Endothelial cell of umbilical vein (primary cell): ENCODE data around the gene FRMD4A. TPM values are rescaled to one million over a fixed set of nuclear protein-coding genes. Genes with fewer than 3 reads are reported as not detected.

Experiments
- BruUV-seq: library from RNA; stranded (reverse); fragments of 400-500 nt; replicated peaks from 2 replicates; lab custom pipeline; 2021; lab: Mats Ljungman, UMichigan
- CTCF ChIA-PET: fragments of 300-600, 350-600 bp; sonication (Branson Sonifier 250); formaldehyde crosslinking; loops from one replicate; lab custom pipeline; 2021; ENCODE audit warnings: antibody characterized with exemption, inconsistent platforms; lab: Charles Lee
- POLR2A ChIA-PET: fragments of 300-600, 350-600 bp; sonication (Branson Sonifier 250); formaldehyde crosslinking; loops from one replicate; lab custom pipeline; 2021; ENCODE audit warnings: antibody characterized with exemption, inconsistent platforms; lab: Charles Lee
- DNase-seq: peaks from one replicate; pipeline ENCODE4 v3.0.0-alpha.2; 2011; ENCODE audit warnings: low read depth, low spot score
- FAIRE-seq: peaks from 2 replicates; lab custom pipeline; 2011; peaks lifted over from hg19 to GRCh38; lab: Jason Lieb, UNC
- H2AFZ ChIP-seq: 2 replicates; pipeline ENCODE4 v1.6.0; 2012; ENCODE audit warnings: low read depth, low read length, control low read depth, inconsistent platforms
- H3K27ac ChIP-seq: 2 replicates; pipeline ENCODE4 v1.5.1; 2011; ENCODE audit warnings: low read depth, mild to moderate bottlenecking, control low read depth, low read length, moderate library complexity; ENCODE audit not compliant: insufficient read depth
- H3K27me3 ChIP-seq, 2 experiments: 2 replicates each; pipeline versions ENCODE4 v1.6.0 to v1.6.1; 2011; ENCODE audit warnings: low read length in 2 of 2, mixed read lengths in 1 of 2; ENCODE audit not compliant: control insufficient read depth in 2 of 2, insufficient read depth in 2 of 2
- H3K36me3 ChIP-seq, 2 experiments: 2 replicates in 1 of 2; 3 replicates in 1 of 2; pipeline ENCODE4 v1.5.1; 2011; ENCODE audit warnings: low read length in 2 of 2, mild to moderate bottlenecking in 1 of 2, moderate library complexity in 1 of 2; ENCODE audit not compliant: control insufficient read depth in 2 of 2, insufficient read depth in 2 of 2; ENCODE audit errors: extremely low read depth in 1 of 2
- H3K4me1 ChIP-seq: 3 replicates; pipeline ENCODE4 v1.5.1; 2011; ENCODE audit warnings: mild to moderate bottlenecking, low read length; ENCODE audit not compliant: control insufficient read depth, insufficient read depth; ENCODE audit errors: extremely low read depth
- H3K4me2 ChIP-seq: 2 replicates; pipeline ENCODE4 v1.6.1; 2011; ENCODE audit warnings: low read length, control low read depth, mixed read lengths; ENCODE audit not compliant: insufficient read depth
- H3K4me3 ChIP-seq, 3 experiments: fragments of 200-600 bp in 1 of 3; sonication (generic), shearing (Covaris generic) in 1 of 3; replicated peaks in 1 of 3; 2 replicates each; pipeline ENCODE4 v1.5.1; 2011 to 2016; ENCODE audit warnings: control low read depth in 3 of 3, low read length in 3 of 3, mild to moderate bottlenecking in 2 of 3, inconsistent platforms in 1 of 3, low read depth in 1 of 3, moderate library complexity in 1 of 3; ENCODE audit not compliant: insufficient read depth in 1 of 3
- H3K79me2 ChIP-seq: 2 replicates; pipeline ENCODE4 v1.6.0; 2012; ENCODE audit warnings: low read length, inconsistent platforms; ENCODE audit not compliant: control insufficient read depth, insufficient read depth
- H3K9ac ChIP-seq: replicated peaks from 2 replicates; pipeline ENCODE3; 2011; ENCODE audit warnings: low read length, control low read depth; ENCODE audit not compliant: insufficient read depth; ENCODE audit errors: extremely low read depth
- H3K9me1 ChIP-seq: replicated peaks from 3 replicates; pipeline ENCODE4 v1.6.0; 2011; ENCODE audit warnings: mild to moderate bottlenecking, low read length; ENCODE audit not compliant: control insufficient read depth, insufficient read depth; ENCODE audit errors: extremely low read depth
- H3K9me3 ChIP-seq: replicated peaks from 2 replicates; pipeline ENCODE4 v1.5.1; 2012; ENCODE audit warnings: low read length, inconsistent platforms; ENCODE audit not compliant: control insufficient read depth, insufficient read depth
- H4K20me1 ChIP-seq: replicated peaks from 2 replicates; pipeline ENCODE3; 2011; ENCODE audit warnings: mild to moderate bottlenecking, low read length; ENCODE audit not compliant: control insufficient read depth, insufficient read depth; ENCODE audit errors: extremely low read depth
- EZH2 ChIP-seq: IDR thresholded peaks from 2 replicates; pipeline ENCODE4 v1.6.1; 2012; ENCODE audit warnings: borderline replicate concordance, low read depth, mild to moderate bottlenecking, moderate library complexity, low read length, inconsistent platforms; ENCODE audit not compliant: severe bottlenecking
- FOS ChIP-seq: IDR thresholded peaks from 2 replicates; pipeline ENCODE4 v1.6.1; 2011; ENCODE audit warnings: mild to moderate bottlenecking, low read length, moderate library complexity, borderline replicate concordance; ENCODE audit not compliant: insufficient read depth
- GATA2 ChIP-seq: IDR thresholded peaks from 2 replicates; pipeline ENCODE4 v1.7.0; 2011; ENCODE audit warnings: low read depth, mild to moderate bottlenecking, moderate library complexity, mixed read lengths, low read length; ENCODE audit not compliant: insufficient read length, insufficient read depth
- JUN ChIP-seq: IDR thresholded peaks from 2 replicates; pipeline ENCODE4 v1.6.1; 2011; ENCODE audit warnings: borderline replicate concordance, low read depth; ENCODE audit not compliant: insufficient read length, insufficient read depth
- MYC ChIP-seq: IDR thresholded peaks from one replicate; pipeline ENCODE4 v1.6.1; 2011; ENCODE audit warnings: mild to moderate bottlenecking, low read depth, low read length
- POLR2AphosphoS5 ChIP-seq: IDR thresholded peaks from 2 replicates; pipeline ENCODE4 v1.6.1; 2012; ENCODE audit warnings: low read depth, mild to moderate bottlenecking, control low read depth, low read length, moderate library complexity; ENCODE audit not compliant: insufficient read depth
- dilution Hi-C: fragments of 300-500 bp; cut with MboI; formaldehyde crosslinking; loops from one replicate; pipeline ENCODE4 v1.15.0; 2019; ENCODE audit warnings: low sequenced_read_pairs; ENCODE audit not compliant: extremely low pct_ligation_motif_present
- intact Hi-C: fragments of 100-400 bp; cut with micrococcal nuclease; formaldehyde crosslinking; loops from one replicate; pipeline ENCODE4 v1.10.0; 2022
- polyA plus RNA-seq, 4 experiments: library from polyadenylated mRNA; depleted of rRNA in 3 of 4; stranded (reverse) in 3 of 4; unstranded in 1 of 4; fragments of >200 nt; gene quantifications; 2 replicates each; pipeline versions ENCODE4 v1.2.1 to v1.2.3, GENCODE V29; 2011 to 2012; ENCODE audit warnings: missing spikeins in 1 of 4
- total RNA-seq: library from RNA; stranded (reverse); gene quantifications from 2 replicates; pipeline ENCODE4 v1.2.3, GENCODE V29; 2021
- TF ChIP-seq, protein P1 (sequence below): IDR thresholded peaks from 2 replicates; pipeline ENCODE4 v1.6.1; 2011; ENCODE audit not compliant: insufficient read depth, insufficient read length
- TF ChIP-seq, protein P2 (sequence below), 2 donors: IDR thresholded peaks; 1 replicate in 1 of 2; 2 replicates in 1 of 2; pipeline ENCODE4 v1.5.1; 2011; ENCODE audit warnings: low read length in 2 of 2, mild to moderate bottlenecking in 2 of 2, moderate library complexity in 2 of 2, control low read depth in 1 of 2, inconsistent platforms in 1 of 2, low read depth in 1 of 2; ENCODE audit not compliant: insufficient read depth in 1 of 2; ENCODE audit errors: extremely low read depth in 1 of 2

FRMD4A gene
- total and polyA plus RNA-seq, 2 donors (not counting 3 experiments of a cell fraction or from before 2014, with no cell fraction given), result 123 to 148 TPM

DNA sequence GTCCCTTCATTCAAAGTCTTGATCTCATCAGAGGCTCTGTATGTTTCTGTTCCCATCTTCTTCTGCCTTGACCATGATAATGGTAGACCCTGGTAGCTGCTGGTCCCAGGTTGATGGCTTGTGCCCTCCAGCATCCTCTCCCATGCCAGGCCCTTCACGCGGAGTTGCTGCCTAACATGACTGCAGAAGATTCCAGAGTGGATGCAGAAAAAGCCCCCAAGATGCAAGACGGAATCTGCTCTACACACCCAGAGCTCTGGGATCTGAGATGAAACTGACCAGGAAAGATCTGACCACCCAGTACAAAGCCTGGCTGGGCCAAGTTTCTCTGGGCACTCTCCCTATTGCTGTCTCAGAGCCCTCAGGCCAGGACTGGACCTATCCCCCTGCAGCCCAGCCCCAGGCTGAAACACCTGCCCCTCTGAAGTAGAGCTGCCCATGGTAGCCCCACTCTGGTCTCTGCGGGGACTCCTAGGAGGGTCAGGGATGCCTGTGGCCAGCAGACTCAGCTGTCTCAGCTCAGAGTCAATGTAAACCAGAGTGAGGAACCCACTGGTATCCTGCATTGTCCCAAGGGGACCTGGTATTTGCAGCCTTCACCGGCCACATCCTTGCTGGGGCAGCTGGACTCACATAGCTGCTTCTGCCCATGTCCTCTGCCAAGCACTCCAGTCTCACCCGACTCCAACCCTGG is 9.5 kb upstream of the FRMD4A start:
- FAIRE-seq, result no peak
- no peak for DNase-seq
- H3K9ac ChIP-seq, result no peak overlapping the region
- CTCF ChIA-PET, result no interaction called here
- no peak overlapping the region for H3K27ac ChIP-seq
- dilution Hi-C loops (no loop called here), intact Hi-C loops (no loop called here)
- BruUV-seq, result no TSS peak
- H3K4me2 ChIP-seq, result no peak overlapping the region
- H3K4me3 ChIP-seq, result no peak overlapping the region
- H3K36me3 ChIP-seq, result no peaks in the 10 kb centered on the region
- no peaks in the 10 kb centered on the region for H3K79me2 ChIP-seq
- no peak for TF ChIP-seq MYC
- no peak for TF ChIP-seq FOS
- no peak for TF ChIP-seq JUN
- TF ChIP-seq GATA2, result no peak
- no peak for TF ChIP-seq EZH2
- no peak overlapping the region for H2AFZ ChIP-seq
- peaks cover 10 to 31% of the 10 kb centered on the region in 2 experiments for H3K27me3 ChIP-seq
- POLR2A ChIA-PET, result no interaction called here
- no peaks in the 10 kb centered on the region for H4K20me1 ChIP-seq
- H3K9me1 ChIP-seq, result no peaks in the 10 kb centered on the region
- H3K4me1 ChIP-seq, result no peaks in the 10 kb centered on the region
- no peaks in the 10 kb centered on the region for H3K9me3 ChIP-seq

DNA sequence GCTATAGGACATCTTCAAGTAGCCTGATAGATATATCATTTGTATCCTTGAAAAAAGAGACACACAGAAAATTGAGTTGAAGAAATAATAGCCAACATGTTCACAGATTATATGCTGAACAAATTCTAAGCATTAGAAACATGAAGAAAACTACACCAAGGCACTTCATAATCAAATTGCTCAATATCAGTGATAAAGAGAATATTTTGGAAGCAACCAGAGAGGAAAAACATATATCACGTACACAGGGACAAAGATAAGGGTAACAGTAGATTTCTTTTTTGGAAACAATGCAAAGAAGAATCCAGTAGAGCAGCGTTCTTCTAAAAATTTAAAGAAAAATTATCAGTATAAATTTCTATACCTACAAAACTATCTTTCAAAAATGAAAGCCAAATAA is 6.0 kb upstream of the FRMD4A start:
- CTCF ChIA-PET, result no interaction called here

More for the DNA sequence above, 6.0 kb upstream of the FRMD4A start:
- Histone ChIP-seq H3K4me1 (no peaks in the 10 kb centered on the region), H3K9ac (no peak overlapping the region), H3K36me3 (no peaks in the 10 kb centered on the region), H3K79me2 (no peaks in the 10 kb centered on the region), H3K4me3 (no peak overlapping the region), H3K9me3 (no peaks in the 10 kb centered on the region), H3K27ac (no peak overlapping the region), H3K4me2 (no peak overlapping the region), H2AFZ (no peak overlapping the region), H4K20me1 (no peaks in the 10 kb centered on the region), H3K27me3 (peaks cover 21 to 35% of the 10 kb centered on the region in 2 experiments), H3K9me1 (no peaks in the 10 kb centered on the region)
- intact Hi-C loops (no loop called here), dilution Hi-C loops (no loop called here)
- TF ChIP-seq JUN (no peak), POLR2AphosphoS5 (no peak), FOS (no peak)
- TF ChIP-seq, protein P1, sequence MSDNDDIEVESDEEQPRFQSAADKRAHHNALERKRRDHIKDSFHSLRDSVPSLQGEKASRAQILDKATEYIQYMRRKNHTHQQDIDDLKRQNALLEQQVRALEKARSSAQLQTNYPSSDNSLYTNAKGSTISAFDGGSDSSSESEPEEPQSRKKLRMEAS, result no peak
- TF ChIP-seq, protein P2, sequence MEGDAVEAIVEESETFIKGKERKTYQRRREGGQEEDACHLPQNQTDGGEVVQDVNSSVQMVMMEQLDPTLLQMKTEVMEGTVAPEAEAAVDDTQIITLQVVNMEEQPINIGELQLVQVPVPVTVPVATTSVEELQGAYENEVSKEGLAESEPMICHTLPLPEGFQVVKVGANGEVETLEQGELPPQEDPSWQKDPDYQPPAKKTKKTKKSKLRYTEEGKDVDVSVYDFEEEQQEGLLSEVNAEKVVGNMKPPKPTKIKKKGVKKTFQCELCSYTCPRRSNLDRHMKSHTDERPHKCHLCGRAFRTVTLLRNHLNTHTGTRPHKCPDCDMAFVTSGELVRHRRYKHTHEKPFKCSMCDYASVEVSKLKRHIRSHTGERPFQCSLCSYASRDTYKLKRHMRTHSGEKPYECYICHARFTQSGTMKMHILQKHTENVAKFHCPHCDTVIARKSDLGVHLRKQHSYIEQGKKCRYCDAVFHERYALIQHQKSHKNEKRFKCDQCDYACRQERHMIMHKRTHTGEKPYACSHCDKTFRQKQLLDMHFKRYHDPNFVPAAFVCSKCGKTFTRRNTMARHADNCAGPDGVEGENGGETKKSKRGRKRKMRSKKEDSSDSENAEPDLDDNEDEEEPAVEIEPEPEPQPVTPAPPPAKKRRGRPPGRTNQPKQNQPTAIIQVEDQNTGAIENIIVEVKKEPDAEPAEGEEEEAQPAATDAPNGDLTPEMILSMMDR (IDR thresholded peaks at IDR 0.05; ENCODE audit: extremely low read depth in 1 of 2, insufficient read depth in 1 of 2, low read depth in 1 of 2, low read length in 2 of 2), result no peak
- no peak for FAIRE-seq
- no peak for DNase-seq
- POLR2A ChIA-PET, result no interaction called here
- BruUV-seq, result no TSS peak
